AG10803 (cell line): Measurements from ENCODE around the gene NRXN2.

Experiments
- DNase-seq: peaks from one replicate; pipeline ENCODE4 v3.0.0; 2010; ENCODE audit warnings: low read depth
- H3K4me3 ChIP-seq: 2 replicates; pipeline ENCODE4 v1.5.1; 2011; ENCODE audit warnings: mild to moderate bottlenecking, low read length, control low read depth
- CTCF ChIP-seq: conservative IDR thresholded peaks from 2 replicates; pipeline ENCODE4 v1.5.1; 2011; ENCODE audit warnings: mild to moderate bottlenecking, low read length, control low read depth, inconsistent platforms

The NRXN2 gene

GRCh38 chr11:64609436-64610047 is 113.5 kb downstream of the NRXN2 start:
- no peak for TF ChIP-seq CTCF
- H3K4me3 ChIP-seq, result no peak overlapping the region
- DNase-seq, result no peak

- no peak for DNase-seq
- H3K4me3 ChIP-seq, result no peak overlapping the region
- TF ChIP-seq CTCF, result no peak
Measured at GRCh38 chr11:64608636-64609035, 114.4 kb downstream of the NRXN2 start.

- H3K4me3 ChIP-seq, result peak overlapping the region; percentile 26
- no peak for TF ChIP-seq CTCF
- DNase-seq, result peak; percentile 28
Measured at GRCh38 chr11:64608046-64608445, 115.0 kb downstream of the NRXN2 start.

- no peak for TF ChIP-seq CTCF
- no peak overlapping the region for H3K4me3 ChIP-seq
Measured at GRCh38 chr11:64607381-64607985, 115.5 kb downstream of the NRXN2 start.

GRCh38 chr11:64606796-64607380 is 116.1 kb downstream of the NRXN2 start:
- no peak overlapping the region for H3K4me3 ChIP-seq
- DNase-seq, result no peak
- TF ChIP-seq CTCF, result no peak

More at GRCh38 chr11:64607381-64607985, 115.5 kb downstream of the NRXN2 start:
- DNase-seq, result no peak

- no peak for DNase-seq
- H3K4me3 ChIP-seq, result no peak overlapping the region
- no peak for TF ChIP-seq CTCF
Measured at GRCh38 chr11:64605656-64606585, 117.1 kb downstream of the NRXN2 start.
